ENCODE data around the gene GNPDA1. TPM values are rescaled to one million over a fixed set of nuclear protein-coding genes. Genes with fewer than 3 reads are reported as not detected.

Gene GNPDA1
- polyA plus RNA-seq, 4 donors: 64.9 to 68.0 (median 66.6) TPM

- no peak for DNase-seq (ENCODE audit: low read depth in 4 of 4, low spot score in 3 of 4)
Observed at GRCh38 chr5:141995656-141996055, 17.2 kb downstream of the GNPDA1 start.

- DNase-seq (ENCODE audit: low read depth in 4 of 4, low spot score in 3 of 4): no peak
Observed at GRCh38 chr5:141994511-141995136, 18.2 kb downstream of the GNPDA1 start.

GRCh38 chr5:141992349-141992963 lies 20.4 kb downstream of the GNPDA1 start:
- DNase-seq (ENCODE audit: low read depth in 4 of 4, low spot score in 3 of 4): peak in 3 of 4 donors; percentile 52 to 67 (median 60)

- DNase-seq (ENCODE audit: low read depth in 4 of 4, low spot score in 3 of 4): no peak
Observed at GRCh38 chr5:141989720-141990119, 23.1 kb downstream of the GNPDA1 start.

DNA sequence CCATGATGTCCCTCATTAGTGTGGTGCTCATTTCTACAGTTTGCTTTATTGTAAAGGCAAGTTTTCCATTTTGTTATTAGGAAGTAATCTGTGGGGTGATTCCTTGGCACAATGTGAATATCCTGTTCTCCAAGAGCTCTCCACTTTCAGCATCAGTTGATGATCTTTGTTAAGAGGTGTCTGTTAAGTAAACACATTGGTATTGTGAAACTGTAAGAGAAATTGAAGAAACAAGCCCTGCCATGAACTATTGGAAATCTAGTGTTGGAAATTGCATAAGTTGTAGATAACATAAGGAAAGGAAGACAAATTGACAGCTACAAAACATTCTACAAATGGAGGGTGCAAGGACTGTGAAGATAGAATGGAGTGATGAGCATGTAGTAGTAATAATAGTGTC lies 26.8 kb downstream of the GNPDA1 start:
- no peak for DNase-seq (ENCODE audit: low read depth in 4 of 4, low spot score in 3 of 4)

DNA sequence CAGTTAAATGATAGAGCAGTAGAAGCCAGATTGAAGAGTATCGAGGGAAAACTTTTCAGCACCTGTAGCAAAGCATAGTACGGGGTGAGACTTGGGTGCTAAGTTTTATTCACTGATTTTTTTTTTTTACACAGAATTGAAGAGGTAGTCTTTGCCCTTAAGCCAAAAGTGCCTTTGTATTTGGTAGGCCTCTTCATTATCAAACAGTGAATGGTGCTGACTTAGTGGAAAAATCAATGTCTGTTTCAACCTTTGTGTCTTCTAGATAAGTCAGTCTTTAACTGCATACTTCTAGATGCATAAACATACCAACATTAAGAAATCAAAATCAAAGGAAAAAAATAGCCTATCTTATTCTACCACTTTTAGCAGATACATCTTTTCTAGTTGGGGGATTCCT lies 30.2 kb downstream of the GNPDA1 start:
- no peak for DNase-seq (ENCODE audit: low read depth in 4 of 4, low spot score in 3 of 4)

DNA sequence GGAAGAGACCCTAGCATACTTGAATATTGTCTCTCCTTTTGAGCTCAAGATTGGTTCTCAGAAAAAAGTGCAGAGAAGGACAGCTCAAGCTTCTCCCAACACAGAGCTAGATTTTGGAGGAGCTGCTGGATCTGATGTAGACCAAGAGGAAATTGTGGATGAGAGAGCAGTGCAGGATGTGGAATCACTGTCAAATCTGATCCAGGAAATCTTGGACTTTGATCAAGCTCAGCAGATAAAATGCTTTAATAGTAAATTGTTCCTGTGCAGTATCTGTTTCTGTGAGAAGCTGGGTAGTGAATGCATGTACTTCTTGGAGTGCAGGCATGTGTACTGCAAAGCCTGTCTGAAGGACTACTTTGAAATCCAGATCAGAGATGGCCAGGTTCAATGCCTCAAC lies 34.4 kb downstream of the GNPDA1 start:
- no peak for DNase-seq (ENCODE audit: low read depth in 4 of 4, low spot score in 3 of 4)

DNA sequence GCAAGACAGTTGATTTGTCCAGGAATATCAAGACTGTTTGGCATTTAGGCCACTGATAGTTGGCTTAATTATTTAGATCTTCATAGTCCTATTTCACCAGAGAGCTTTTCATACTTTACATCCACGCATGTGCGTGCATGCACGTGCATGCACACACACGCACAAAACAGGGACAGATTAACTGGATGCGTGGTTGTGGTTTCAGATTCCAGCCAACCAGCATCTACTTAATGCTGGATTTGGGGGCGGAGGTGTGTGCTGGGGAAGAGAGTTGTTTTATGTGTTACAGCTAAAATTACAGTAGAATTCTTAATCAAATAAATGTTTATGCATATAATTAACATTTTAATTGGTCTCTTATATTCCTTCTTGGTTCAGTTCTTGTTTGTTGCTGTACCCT lies 36.7 kb downstream of the GNPDA1 start:
- no peak for DNase-seq (ENCODE audit: low read depth in 4 of 4, low spot score in 3 of 4)

DNA sequence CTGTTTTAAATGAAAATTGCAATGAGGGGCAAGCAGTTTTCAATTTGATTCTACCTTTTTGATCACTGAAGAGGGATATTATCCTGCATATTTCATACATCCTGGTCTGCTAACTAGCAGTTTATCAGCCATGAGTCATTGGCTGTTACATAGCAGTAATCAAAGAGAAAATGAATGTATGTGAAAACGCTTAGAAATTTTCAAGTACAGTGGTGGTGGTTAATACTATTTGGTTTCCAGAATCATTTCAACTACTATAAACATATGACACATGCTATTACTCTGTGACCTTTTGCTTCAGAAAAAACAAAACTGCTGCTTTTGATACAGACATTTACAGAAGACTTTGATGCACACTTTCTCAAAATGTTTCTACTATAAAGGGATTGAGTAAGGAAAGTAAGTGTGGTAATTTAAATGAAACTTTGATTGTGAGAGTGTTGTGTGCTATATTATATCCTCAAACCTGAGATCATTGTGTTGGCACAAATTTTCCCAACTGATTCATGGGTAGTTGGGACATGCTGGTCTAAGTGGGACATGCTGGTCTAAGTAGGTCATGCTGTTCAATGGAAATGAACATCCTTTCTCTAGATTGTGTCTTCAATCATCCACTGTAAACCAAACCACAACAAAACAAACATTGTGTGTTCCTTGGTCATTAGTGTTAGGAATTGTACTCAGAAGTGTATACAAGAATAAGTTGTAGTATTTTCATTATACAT lies 38.8 kb downstream of the GNPDA1 start:
- no peak for DNase-seq (ENCODE audit: low read depth in 4 of 4, low spot score in 3 of 4)

- no peak for DNase-seq (ENCODE audit: low read depth in 4 of 4, low spot score in 3 of 4)
Observed at GRCh38 chr5:141969783-141970771, 42.8 kb downstream of the GNPDA1 start.

DNA sequence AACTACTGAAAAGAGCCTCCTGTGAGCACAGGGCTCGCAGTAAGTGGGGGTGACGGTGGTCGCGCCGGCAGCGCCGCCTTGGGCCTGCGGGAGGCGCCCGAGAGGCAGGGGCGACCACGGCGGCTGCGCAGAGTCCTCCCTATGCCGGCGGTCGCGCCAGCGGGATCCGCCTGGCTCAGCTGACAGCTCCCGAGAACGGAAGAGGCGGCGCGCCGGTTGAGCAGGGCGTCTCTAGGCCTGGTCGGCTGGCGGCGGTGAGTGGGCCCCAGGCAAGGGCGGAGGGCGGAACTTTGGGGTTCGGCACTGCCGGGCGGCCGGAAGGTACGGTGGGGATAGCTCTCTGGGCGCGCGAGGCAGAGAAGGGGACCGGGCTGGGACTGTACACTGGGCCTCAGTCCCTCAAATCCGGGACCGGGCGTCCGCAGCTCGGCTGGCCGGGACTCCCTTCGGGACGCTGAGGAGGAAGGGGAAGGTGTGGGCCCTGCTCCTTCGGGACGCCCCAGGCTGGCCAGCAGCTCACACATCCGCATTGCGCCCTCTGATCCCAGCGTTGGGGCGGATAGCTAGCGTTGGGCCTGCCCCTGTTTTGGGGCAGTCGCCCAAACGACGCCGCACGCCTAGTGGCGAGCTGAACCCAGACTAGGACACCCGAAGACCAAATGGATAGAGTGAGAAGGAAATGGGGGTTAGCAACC lies 43.8 kb downstream of the GNPDA1 start, which contains the start of gene RNF14:
Gene RNF14, plus strand, starts transcription at position 192 of the 695 bp plus-strand sequence. CDS start 4,484 bp downstream, outside the sequence.
- DNase-seq (ENCODE audit: low read depth in 4 of 4, low spot score in 3 of 4): peak; percentile 85 to 87 (median 86)

DNA sequence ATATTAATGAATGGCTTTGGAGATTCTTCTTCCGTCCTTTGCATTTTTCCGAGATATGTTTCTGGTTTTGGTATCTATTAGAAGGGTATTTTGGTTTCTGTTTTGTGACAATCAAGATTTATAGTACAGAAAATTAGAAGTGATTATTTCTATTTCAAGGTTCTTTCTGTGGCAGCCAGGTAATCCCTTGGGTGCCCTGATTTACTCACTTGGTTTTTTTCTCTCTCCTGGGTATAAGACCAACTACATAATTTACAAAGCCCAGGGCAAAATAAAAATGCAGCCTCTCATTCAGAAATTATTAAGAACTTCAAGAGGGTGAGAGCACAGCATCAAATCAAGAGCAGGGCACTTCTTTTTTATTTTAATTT lies 45.9 kb downstream of the GNPDA1 start:
- no peak for DNase-seq (ENCODE audit: low read depth in 4 of 4, low spot score in 3 of 4)

- no peak for DNase-seq (ENCODE audit: low read depth in 4 of 4, low spot score in 3 of 4)
Observed at GRCh38 chr5:141966275-141966962, 46.4 kb downstream of the GNPDA1 start.

- no peak for DNase-seq (ENCODE audit: low read depth in 4 of 4, low spot score in 3 of 4)
Observed at GRCh38 chr5:141965071-141965470, 47.8 kb downstream of the GNPDA1 start.

DNA sequence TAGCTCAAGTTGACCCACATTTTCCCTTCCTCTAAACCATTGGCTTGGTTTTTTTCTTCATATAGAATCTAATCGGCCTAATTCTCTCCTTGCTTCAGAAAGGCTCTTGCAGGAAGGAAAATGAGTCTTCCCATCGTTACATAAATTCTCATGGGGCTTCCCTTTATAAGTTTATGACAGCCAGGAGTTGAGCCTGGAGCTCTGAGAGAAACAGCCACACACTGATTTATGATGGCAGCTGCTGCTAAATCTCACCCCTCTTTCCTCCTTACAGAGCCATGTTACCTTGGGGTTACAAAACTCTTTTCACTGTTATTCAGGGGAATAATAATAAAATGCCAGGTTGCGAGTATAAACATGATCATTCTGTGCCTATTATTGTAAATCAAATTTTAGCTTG lies 49.1 kb downstream of the GNPDA1 start:
- DNase-seq (ENCODE audit: low read depth in 4 of 4, low spot score in 3 of 4): no peak

- no peak for DNase-seq (ENCODE audit: low read depth in 4 of 4, low spot score in 3 of 4)
Observed at GRCh38 chr5:141961466-141961865, 51.4 kb downstream of the GNPDA1 start.

DNA sequence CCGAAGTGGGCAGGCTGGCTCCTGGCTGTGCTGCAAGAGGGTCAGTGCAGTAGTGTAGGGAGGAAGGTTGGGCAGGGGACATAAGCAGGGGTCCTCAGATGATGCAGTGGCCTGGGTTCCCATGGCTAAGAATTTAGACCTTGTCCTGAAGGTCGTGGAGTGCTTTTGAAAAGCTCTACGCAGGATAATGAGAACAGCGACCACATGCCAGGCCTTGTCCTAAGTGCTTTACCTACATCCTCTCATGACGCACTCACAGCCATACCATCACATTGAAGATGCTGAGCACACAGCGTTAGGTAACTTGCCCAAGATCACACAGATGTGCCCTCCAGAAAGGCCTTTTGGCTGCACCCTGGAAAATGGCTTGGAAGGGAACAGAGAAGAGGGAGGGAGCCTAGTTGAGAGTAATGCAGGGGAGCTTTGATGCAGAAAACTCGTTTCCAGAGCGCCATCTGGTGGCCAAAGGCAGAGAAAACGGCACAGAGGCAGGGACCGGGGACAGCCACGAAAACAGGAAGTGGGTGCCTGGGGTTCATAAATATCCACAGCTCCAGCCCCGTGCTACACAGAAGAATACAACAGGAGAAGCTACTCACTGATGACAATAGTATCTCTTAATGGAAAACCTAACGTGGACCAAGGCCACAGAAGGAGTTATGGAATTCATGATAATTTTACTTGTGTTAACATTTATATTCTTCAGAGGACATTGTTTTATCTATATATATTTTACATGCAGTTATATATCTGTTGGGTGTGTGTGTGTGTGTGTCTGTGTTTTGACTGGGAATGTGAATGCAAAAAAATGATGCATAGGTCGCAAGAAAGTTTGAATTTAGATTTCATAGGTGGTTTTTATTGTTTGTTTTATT lies 52.1 kb downstream of the GNPDA1 start:
- peak; percentile 85 to 88 (median 87) for DNase-seq (ENCODE audit: low read depth in 4 of 4, low spot score in 3 of 4)

GRCh38 chr5:141960018-141960417 lies 52.8 kb downstream of the GNPDA1 start:
- DNase-seq (ENCODE audit: low read depth in 4 of 4, low spot score in 3 of 4): no peak

All from right renal pelvis (tissue), 4 donors.